HG03378 (cell line): Measurements from ENCODE around the gene CIBAR2.

Experiments used
- ATAC-seq: cut with Tn5 transposase; IDR thresholded peaks from one replicate; pipeline ENCODE4 v1.9.1; 2021; ENCODE audit warnings: mild to moderate bottlenecking, moderate library complexity; ENCODE audit not compliant: unreplicated experiment

Gene CIBAR2

GRCh38 chr16:85112364-85112763 lies at the start of gene CIBAR2:
TSS of gene CIBAR2 (minus strand) at chr16:85112472. CDS start at chr16:85112352, 120 bp downstream.
- ATAC-seq: no peak

- ATAC-seq: no peak
These were observed 47.1 kb upstream of the CIBAR2 start for GRCh38 chr16:85159179-85159980.

GRCh38 chr16:85158743-85159178 lies 46.5 kb upstream of the CIBAR2 start:
- ATAC-seq: no peak

DNA sequence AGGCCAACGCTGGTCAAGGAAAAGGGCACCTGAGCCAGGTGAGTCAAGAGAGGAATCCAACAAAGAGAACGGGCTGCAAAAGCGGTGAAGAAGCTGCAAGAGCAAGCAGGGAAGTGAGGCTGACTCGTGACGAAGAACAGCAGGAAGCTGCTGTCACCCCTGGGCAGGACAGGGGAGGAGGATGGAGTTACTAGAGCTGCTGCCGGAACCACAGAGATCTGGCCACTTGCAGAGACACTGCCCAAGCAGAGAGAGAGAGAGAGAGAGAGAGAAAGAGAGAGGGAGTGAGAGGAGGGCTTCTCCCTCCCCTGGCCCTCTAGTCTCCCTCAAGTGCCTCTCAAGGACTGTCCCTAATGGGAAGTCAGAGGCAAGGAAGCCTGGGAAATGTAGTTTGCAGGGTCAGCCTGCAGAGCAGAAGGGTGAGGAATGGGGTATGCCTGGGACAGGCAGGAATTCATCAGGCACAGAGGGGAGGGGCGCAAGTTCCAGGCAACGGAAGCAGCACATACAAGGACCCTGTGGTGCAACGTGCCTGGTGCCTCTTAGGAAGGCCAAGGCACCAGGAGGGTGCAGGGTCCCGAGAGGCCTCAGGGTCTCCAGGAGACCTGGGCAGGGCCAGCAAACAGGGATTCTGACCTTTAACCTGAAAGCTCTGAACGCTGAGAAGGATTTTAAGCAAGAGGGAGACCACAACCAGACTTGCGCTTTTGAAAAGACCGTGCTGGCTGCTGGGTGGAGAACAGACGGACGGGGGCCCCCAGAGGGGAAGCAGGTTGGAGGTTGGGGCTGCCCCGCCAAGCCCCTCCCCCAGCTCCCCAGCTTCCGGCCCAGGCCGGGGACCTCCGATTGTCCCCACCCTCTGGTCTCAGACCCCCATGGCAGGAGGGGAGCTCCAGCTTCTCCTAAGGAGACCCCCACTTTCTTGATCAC lies 45.8 kb upstream of the CIBAR2 start:
- ATAC-seq: no peak

GRCh38 chr16:85157372-85157771 lies 45.1 kb upstream of the CIBAR2 start:
- ATAC-seq: no peak

GRCh38 chr16:85156869-85157268 lies 44.6 kb upstream of the CIBAR2 start:
- no peak for ATAC-seq

GRCh38 chr16:85156440-85156839 lies 44.2 kb upstream of the CIBAR2 start:
- no peak for ATAC-seq

- no peak for ATAC-seq
These were observed 41.4 kb upstream of the CIBAR2 start for GRCh38 chr16:85153656-85154091.

DNA sequence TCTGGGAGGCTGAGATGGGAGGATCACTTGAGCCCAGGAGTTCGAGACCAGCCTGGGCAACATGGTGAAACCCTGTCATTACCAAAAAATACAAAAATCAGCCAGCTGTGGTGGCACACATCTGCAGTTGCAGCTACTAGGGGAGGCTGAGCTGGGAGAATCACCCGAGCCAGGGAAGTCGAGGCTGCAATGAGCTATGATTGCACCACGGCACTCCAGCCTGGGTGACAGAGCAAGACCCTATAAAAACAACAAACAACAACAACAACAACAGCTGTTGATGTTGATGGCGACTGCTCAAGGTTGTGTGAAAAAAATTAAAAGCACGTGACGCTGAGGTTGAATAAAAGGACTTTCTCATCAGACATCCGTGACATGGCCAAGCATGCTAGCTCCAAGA lies 40.8 kb upstream of the CIBAR2 start:
- ATAC-seq: no peak

- no peak for ATAC-seq
These were observed 40.2 kb upstream of the CIBAR2 start for GRCh38 chr16:85152414-85153030.

GRCh38 chr16:85151603-85152413 lies 39.5 kb upstream of the CIBAR2 start:
- no peak for ATAC-seq

DNA sequence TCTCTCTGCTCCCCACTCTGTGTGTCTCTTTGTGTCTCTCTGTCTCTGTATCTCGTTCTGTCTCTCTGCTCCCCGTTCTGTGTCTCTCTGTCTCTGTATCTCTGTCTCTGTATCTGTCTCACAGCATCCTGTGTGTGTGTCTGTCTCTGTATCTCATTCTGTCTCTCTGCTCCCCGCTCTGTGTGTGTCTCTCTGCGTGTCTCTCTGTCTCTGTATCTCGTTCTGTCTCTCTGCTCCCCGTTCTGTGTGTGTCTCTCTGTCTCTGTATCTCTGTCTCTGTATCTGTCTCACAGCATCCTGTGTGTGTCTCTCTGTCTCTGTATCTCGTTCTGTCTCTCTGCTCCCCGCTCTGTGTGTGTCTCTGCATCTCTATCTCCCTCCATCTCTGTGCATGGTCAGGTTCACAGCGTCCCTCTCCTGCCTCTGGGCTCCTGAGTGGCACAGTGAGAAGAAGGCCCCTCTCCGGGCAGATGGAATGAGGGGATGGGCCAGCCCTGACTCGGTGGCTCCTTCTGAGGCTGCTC lies 38.9 kb upstream of the CIBAR2 start:
- ATAC-seq: no peak

- no peak for ATAC-seq
These were observed 38.2 kb upstream of the CIBAR2 start for GRCh38 chr16:85150331-85150940.

DNA sequence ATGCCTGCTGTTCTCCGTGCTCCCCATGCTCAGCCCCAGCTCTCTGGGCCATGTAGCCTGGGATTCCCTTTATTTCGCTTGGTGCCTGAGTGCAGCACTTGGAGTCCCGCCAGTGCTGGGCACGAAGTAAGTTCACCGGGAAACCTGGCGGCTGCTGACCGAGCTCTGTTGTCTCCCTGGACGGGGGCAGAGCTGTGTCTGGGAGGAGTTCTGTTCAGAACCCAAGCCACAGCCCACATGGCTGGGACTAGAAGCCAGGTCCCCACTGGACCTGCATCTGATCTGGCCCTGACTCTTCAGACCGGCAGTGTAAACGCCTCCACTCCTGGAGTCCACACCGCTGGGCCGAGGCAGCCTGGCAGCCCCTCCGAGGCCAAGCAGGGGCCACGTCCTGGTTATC lies 37.5 kb upstream of the CIBAR2 start:
- no peak for ATAC-seq

DNA sequence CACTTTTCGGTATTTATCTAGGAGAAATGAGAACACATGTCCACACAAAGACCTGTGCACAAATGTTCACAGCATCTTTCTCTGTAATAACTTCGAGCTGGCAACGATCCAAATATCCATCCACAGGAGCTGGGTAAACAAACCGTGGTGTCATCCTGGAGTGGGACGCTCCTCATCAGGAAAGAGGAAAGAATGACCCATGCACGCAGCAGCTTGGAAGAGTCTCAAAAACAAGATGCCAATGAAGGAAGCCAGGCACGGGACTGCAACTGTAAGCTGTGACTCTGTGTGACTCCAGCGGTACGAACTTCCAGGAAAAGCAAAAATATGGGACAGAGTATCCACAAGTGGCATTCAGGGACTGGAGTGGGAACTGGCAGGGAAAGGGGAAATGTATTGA lies 36.7 kb upstream of the CIBAR2 start:
- ATAC-seq: no peak

- ATAC-seq: no peak
These were observed 34.8 kb upstream of the CIBAR2 start for GRCh38 chr16:85146922-85147651.

- no peak for ATAC-seq
These were observed 34.2 kb upstream of the CIBAR2 start for GRCh38 chr16:85146532-85146797.

GRCh38 chr16:85145734-85146531 lies 33.7 kb upstream of the CIBAR2 start:
- no peak for ATAC-seq

DNA sequence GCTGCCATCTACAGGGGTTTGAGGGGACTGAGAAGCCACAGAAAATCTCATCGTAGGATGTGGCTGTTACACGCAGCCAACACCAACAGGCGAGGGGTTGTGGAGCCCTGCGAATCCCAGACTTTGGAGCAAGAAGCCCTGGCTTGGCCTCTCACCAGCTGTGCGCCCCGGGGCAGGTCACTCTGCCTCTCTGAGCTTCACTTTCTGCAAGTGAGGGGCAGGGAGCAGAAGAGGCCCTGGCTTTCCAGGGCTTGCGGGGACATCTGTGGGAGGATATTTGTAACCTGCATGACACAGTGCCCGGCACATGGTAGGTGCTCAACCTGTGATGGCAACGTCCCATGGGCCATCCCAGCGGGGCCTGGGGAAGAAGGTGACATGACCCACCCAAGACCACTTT lies 32.9 kb upstream of the CIBAR2 start:
- ATAC-seq: no peak
